ENCODE measurements around the gene ELL2. TPM values are rescaled to one million over a fixed set of nuclear protein-coding genes. Genes with fewer than 3 reads are reported as not detected.

Gene ELL2
- total and polyA plus RNA-seq, 2 of the 13 experiments (the other 11 are each of a cell fraction or from before 2014, with no cell fraction given): 78.9 to 97.1 TPM

GRCh38 chr5:96001262-96001661, 39.6 kb upstream of the ELL2 start (continued):
- TF ChIP-seq EED (CRISPR knock-in tag; IDR thresholded peaks at IDR 0.05) (no peak), CSRNP2 (CRISPR knock-in tag; conservative IDR thresholded peaks at IDR 0.05; ENCODE audit: low read depth) (no peak), ZBTB37 (CRISPR knock-in tag; IDR thresholded peaks at IDR 0.05) (no peak), PHF8 (CRISPR knock-in tag; IDR thresholded peaks at IDR 0.05) (no peak), THAP9 (CRISPR knock-in tag; IDR thresholded peaks at IDR 0.05; ENCODE audit: borderline replicate concordance) (no peak), MAFF (IDR thresholded peaks at IDR 0.05; ENCODE audit: low read depth, low read length) (no peak), IKZF4 (CRISPR knock-in tag; IDR thresholded peaks at IDR 0.05; ENCODE audit: borderline replicate concordance, low read depth, not compliant biosample characterization) (no peak), ZBTB38 (CRISPR knock-in tag; IDR thresholded peaks at IDR 0.05) (no peak), ELK4 (CRISPR knock-in tag; IDR thresholded peaks at IDR 0.05; ENCODE audit: borderline replicate concordance) (no peak), ZNF589 (CRISPR knock-in tag; conservative IDR thresholded peaks at IDR 0.05) (no peak), FOXP4 (CRISPR knock-in tag; IDR thresholded peaks at IDR 0.05) (0 out of 2 replicates have a peak, but pooled peaks have one; percentile 17), ZNF580 (CRISPR knock-in tag; IDR thresholded peaks at IDR 0.05; ENCODE audit: borderline replicate concordance, low read depth) (no peak), ZFP91 (CRISPR knock-in tag; IDR thresholded peaks at IDR 0.05; ENCODE audit: borderline replicate concordance) (no peak)

All from HepG2 (cell line).